ENCODE measurements around the gene GJB2. TPM values are rescaled to one million over a fixed set of nuclear protein-coding genes. Genes with fewer than 3 reads are reported as not detected.

The GJB2 gene
- polyA plus RNA-seq, 2 donors: 859 to 986 TPM

GRCh38 chr13:20193907-20194631, 1.3 kb upstream of the GJB2 start:
- peaks cover 0 to 6% of the 10 kb centered on the region in 2 donors for H3K36me3 ChIP-seq (ENCODE audit: control insufficient read depth in 2 of 2, insufficient read depth in 2 of 2, low read length in 1 of 2)
- peak overlapping the region; percentile 81 to 87 for H3K27ac ChIP-seq (ENCODE audit: low read depth in 2 of 2, low read length in 1 of 2)
- peaks cover 0 to 2% of the 10 kb centered on the region in 2 donors for H3K27me3 ChIP-seq (ENCODE audit: control insufficient read depth in 1 of 2, insufficient read depth in 2 of 2, low read length in 2 of 2)
- WGBS, 2 donors: 6 to 7% methylated on average over 27 of the region's 27 CpGs
- peaks cover 0 to 2% of the 10 kb centered on the region in 2 donors for H3K4me1 ChIP-seq (ENCODE audit: control insufficient read depth in 2 of 2, insufficient read depth in 2 of 2, low read length in 1 of 2)
- no peaks in the 10 kb centered on the region for H3K9me3 ChIP-seq (ENCODE audit: control insufficient read depth in 2 of 2, insufficient read depth in 1 of 2, low read depth in 1 of 2, low read length in 1 of 2)
- H3K4me3 ChIP-seq (ENCODE audit: low read depth in 1 of 2, low read length in 2 of 2): peak overlapping the region; percentile 60 to 66

- peaks cover 0 to 6% of the 10 kb centered on the region in 2 donors for H3K36me3 ChIP-seq (ENCODE audit: control insufficient read depth in 2 of 2, insufficient read depth in 2 of 2, low read length in 1 of 2)
- peaks cover 0 to 2% of the 10 kb centered on the region in 2 donors for H3K27me3 ChIP-seq (ENCODE audit: control insufficient read depth in 1 of 2, insufficient read depth in 2 of 2, low read length in 2 of 2)
- peak overlapping the region; percentile 81 to 87 for H3K27ac ChIP-seq (ENCODE audit: low read depth in 2 of 2, low read length in 1 of 2)
- H3K9me3 ChIP-seq (ENCODE audit: control insufficient read depth in 2 of 2, insufficient read depth in 1 of 2, low read depth in 1 of 2, low read length in 1 of 2): no peaks in the 10 kb centered on the region
- peak overlapping the region; percentile 60 to 66 for H3K4me3 ChIP-seq (ENCODE audit: low read depth in 1 of 2, low read length in 2 of 2)
- 1% methylated on average over 52 to 53 of the region's 53 CpGs for WGBS, 2 donors
- peaks cover 0 to 2% of the 10 kb centered on the region in 2 donors for H3K4me1 ChIP-seq (ENCODE audit: control insufficient read depth in 2 of 2, insufficient read depth in 2 of 2, low read length in 1 of 2)
Measured at GRCh38 chr13:20193162-20193906, 596 bp upstream of the GJB2 start.

GRCh38 chr13:20192158-20192835, 441 bp downstream of the GJB2 start:
- Histone ChIP-seq H3K9me3 (ENCODE audit: control insufficient read depth in 2 of 2, insufficient read depth in 1 of 2, low read depth in 1 of 2, low read length in 1 of 2) (no peaks in the 10 kb centered on the region), H3K4me3 (ENCODE audit: low read depth in 1 of 2, low read length in 2 of 2) (peak overlapping the region; percentile 60 to 66), H3K4me1 (ENCODE audit: control insufficient read depth in 2 of 2, insufficient read depth in 2 of 2, low read length in 1 of 2) (peaks cover 0 to 2% of the 10 kb centered on the region in 2 donors), H3K36me3 (ENCODE audit: control insufficient read depth in 2 of 2, insufficient read depth in 2 of 2, low read length in 1 of 2) (peaks cover 0 to 6% of the 10 kb centered on the region in 2 donors), H3K27ac (ENCODE audit: low read depth in 2 of 2, low read length in 1 of 2) (peak overlapping the region; percentile 81 to 87), H3K27me3 (ENCODE audit: control insufficient read depth in 1 of 2, insufficient read depth in 2 of 2, low read length in 2 of 2) (peaks cover 0 to 2% of the 10 kb centered on the region in 2 donors)
- 1 to 2% methylated on average over 73 of the region's 73 CpGs for WGBS, 2 donors

GRCh38 chr13:20191311-20192157, 1.2 kb downstream of the GJB2 start:
- Histone ChIP-seq H3K27ac (ENCODE audit: low read depth in 2 of 2, low read length in 1 of 2) (peak overlapping the region; percentile 81 to 87), H3K27me3 (ENCODE audit: control insufficient read depth in 1 of 2, insufficient read depth in 2 of 2, low read length in 2 of 2) (peaks cover 0 to 2% of the 10 kb centered on the region in 2 donors), H3K4me1 (ENCODE audit: control insufficient read depth in 2 of 2, insufficient read depth in 2 of 2, low read length in 1 of 2) (peaks cover 0 to 2% of the 10 kb centered on the region in 2 donors), H3K9me3 (ENCODE audit: control insufficient read depth in 2 of 2, insufficient read depth in 1 of 2, low read depth in 1 of 2, low read length in 1 of 2) (no peaks in the 10 kb centered on the region), H3K36me3 (ENCODE audit: control insufficient read depth in 2 of 2, insufficient read depth in 2 of 2, low read length in 1 of 2) (peaks cover 0 to 9% of the 10 kb centered on the region in 2 donors), H3K4me3 (ENCODE audit: low read depth in 1 of 2, low read length in 2 of 2) (peak overlapping the region; percentile 60 to 66)
- WGBS, 2 donors: 34% methylated on average over 24 of the region's 24 CpGs

- peak overlapping the region; percentile 60 to 66 for H3K4me3 ChIP-seq (ENCODE audit: low read depth in 1 of 2, low read length in 2 of 2)
- peak overlapping the region; percentile 81 to 87 for H3K27ac ChIP-seq (ENCODE audit: low read depth in 2 of 2, low read length in 1 of 2)
- peaks cover 0 to 9% of the 10 kb centered on the region in 2 donors for H3K36me3 ChIP-seq (ENCODE audit: control insufficient read depth in 2 of 2, insufficient read depth in 2 of 2, low read length in 1 of 2)
- H3K9me3 ChIP-seq (ENCODE audit: control insufficient read depth in 2 of 2, insufficient read depth in 1 of 2, low read depth in 1 of 2, low read length in 1 of 2): no peaks in the 10 kb centered on the region
- 65 to 72% methylated on average over 16 of the region's 16 CpGs for WGBS, 2 donors
- peaks cover 0 to 2% of the 10 kb centered on the region in 2 donors for H3K27me3 ChIP-seq (ENCODE audit: control insufficient read depth in 1 of 2, insufficient read depth in 2 of 2, low read length in 2 of 2)
- peaks cover 0 to 2% of the 10 kb centered on the region in 2 donors for H3K4me1 ChIP-seq (ENCODE audit: control insufficient read depth in 2 of 2, insufficient read depth in 2 of 2, low read length in 1 of 2)
Measured at GRCh38 chr13:20190481-20191310, 2.0 kb downstream of the GJB2 start.

GRCh38 chr13:20190076-20190475, 2.7 kb downstream of the GJB2 start:
- WGBS, 2 donors: 62 to 75% methylated on average over 5 of the region's 5 CpGs
- Histone ChIP-seq H3K9me3 (ENCODE audit: control insufficient read depth in 2 of 2, insufficient read depth in 1 of 2, low read depth in 1 of 2, low read length in 1 of 2) (no peaks in the 10 kb centered on the region), H3K4me1 (ENCODE audit: control insufficient read depth in 2 of 2, insufficient read depth in 2 of 2, low read length in 1 of 2) (peaks cover 0 to 2% of the 10 kb centered on the region in 2 donors), H3K36me3 (ENCODE audit: control insufficient read depth in 2 of 2, insufficient read depth in 2 of 2, low read length in 1 of 2) (peaks cover 0 to 9% of the 10 kb centered on the region in 2 donors), H3K4me3 (ENCODE audit: low read depth in 1 of 2, low read length in 2 of 2) (peak overlapping the region; percentile 60 to 66), H3K27me3 (ENCODE audit: control insufficient read depth in 1 of 2, insufficient read depth in 2 of 2, low read length in 2 of 2) (no peaks in the 10 kb centered on the region), H3K27ac (ENCODE audit: low read depth in 2 of 2, low read length in 1 of 2) (peak overlapping the region; percentile 49 to 81)

GRCh38 chr13:20188667-20189553, 3.8 kb downstream of the GJB2 start:
- Histone ChIP-seq H3K36me3 (ENCODE audit: control insufficient read depth in 2 of 2, insufficient read depth in 2 of 2, low read length in 1 of 2) (peaks cover 0 to 9% of the 10 kb centered on the region in 2 donors), H3K27me3 (ENCODE audit: control insufficient read depth in 1 of 2, insufficient read depth in 2 of 2, low read length in 2 of 2) (no peaks in the 10 kb centered on the region), H3K27ac (ENCODE audit: low read depth in 2 of 2, low read length in 1 of 2) (peak overlapping the region in 1 of 2 donors; percentile 61), H3K4me1 (ENCODE audit: control insufficient read depth in 2 of 2, insufficient read depth in 2 of 2, low read length in 1 of 2) (peaks cover 0 to 2% of the 10 kb centered on the region in 2 donors), H3K9me3 (ENCODE audit: control insufficient read depth in 2 of 2, insufficient read depth in 1 of 2, low read depth in 1 of 2, low read length in 1 of 2) (no peaks in the 10 kb centered on the region), H3K4me3 (ENCODE audit: low read depth in 1 of 2, low read length in 2 of 2) (no peak overlapping the region)
- 84 to 89% methylated on average over 28 of the region's 28 CpGs for WGBS, 2 donors

GRCh38 chr13:20186771-20187170, 6.0 kb downstream of the GJB2 start:
- Histone ChIP-seq H3K9me3 (ENCODE audit: control insufficient read depth in 2 of 2, insufficient read depth in 1 of 2, low read depth in 1 of 2, low read length in 1 of 2) (no peaks in the 10 kb centered on the region), H3K27me3 (ENCODE audit: control insufficient read depth in 1 of 2, insufficient read depth in 2 of 2, low read length in 2 of 2) (no peaks in the 10 kb centered on the region), H3K36me3 (ENCODE audit: control insufficient read depth in 2 of 2, insufficient read depth in 2 of 2, low read length in 1 of 2) (peaks cover 0 to 9% of the 10 kb centered on the region in 2 donors), H3K4me3 (ENCODE audit: low read depth in 1 of 2, low read length in 2 of 2) (no peak overlapping the region), H3K4me1 (ENCODE audit: control insufficient read depth in 2 of 2, insufficient read depth in 2 of 2, low read length in 1 of 2) (peaks cover 0 to 2% of the 10 kb centered on the region in 2 donors), H3K27ac (ENCODE audit: low read depth in 2 of 2, low read length in 1 of 2) (no peak overlapping the region)
- WGBS, 2 donors: 71 to 76% methylated on average over 6 of the region's 6 CpGs

Measured in esophagus (tissue), 2 donors.